ENCODE data around the gene MSRB3.

DNA sequence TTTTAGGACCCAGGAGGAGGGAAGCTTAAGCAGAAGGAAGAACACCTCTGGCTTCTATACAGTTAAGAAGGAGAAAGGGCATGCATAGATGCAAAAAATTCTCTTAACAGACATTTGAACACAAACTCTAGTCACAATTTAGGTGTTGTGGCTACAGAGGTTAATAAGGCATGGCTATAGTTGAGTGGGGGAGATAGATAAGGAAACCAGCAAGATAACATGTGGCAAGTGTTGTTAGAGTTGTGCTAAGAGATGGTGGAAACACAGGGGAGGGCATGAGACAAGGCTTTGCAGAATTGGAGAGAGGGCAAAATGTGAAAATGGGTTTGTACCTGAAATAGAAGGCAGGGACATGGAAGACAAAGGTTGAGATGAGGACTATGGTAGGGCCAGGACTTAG is 88.9 kb downstream of the MSRB3 start:
- no peak for TF ChIP-seq CTCF (conservative IDR thresholded peaks at IDR 0.05)
- TF ChIP-seq EZH2 (IDR thresholded peaks at IDR 0.05; ENCODE audit: low read depth), result no peak
